HG02840 (cell line): ENCODE measurements around the gene NCAM1.

Experiments
- ATAC-seq: cut with Tn5 transposase; IDR thresholded peaks from one replicate; pipeline ENCODE4 v1.9.1; 2021; ENCODE audit warnings: mild to moderate bottlenecking, moderate library complexity, moderate number of reproducible peaks; ENCODE audit not compliant: unreplicated experiment, low FRiP score

NCAM1 gene

GRCh38 chr11:113161711-113162591 lies 200.7 kb downstream of the NCAM1 start:
- no peak for ATAC-seq

DNA sequence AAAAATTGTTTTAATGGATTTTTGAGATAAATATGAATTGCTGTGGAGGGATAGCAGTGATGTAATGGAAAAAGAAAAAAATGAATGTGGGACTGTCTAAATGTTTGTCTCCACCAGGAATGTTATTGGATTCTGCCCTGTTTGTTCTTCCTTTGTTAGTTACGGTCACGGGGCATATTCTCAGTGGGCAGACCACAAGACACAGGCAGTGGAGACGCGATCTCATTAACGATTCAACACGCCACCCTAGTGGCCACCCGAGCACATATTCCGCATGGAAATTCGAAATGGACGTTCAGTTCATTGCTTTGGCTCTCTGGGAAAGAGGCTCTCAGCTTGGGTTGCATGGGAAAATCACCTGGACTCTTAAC lies 201.4 kb downstream of the NCAM1 start:
- ATAC-seq = no peak

- ATAC-seq = no peak
These were observed 202.2 kb downstream of the NCAM1 start for GRCh38 chr11:113163291-113164030.

DNA sequence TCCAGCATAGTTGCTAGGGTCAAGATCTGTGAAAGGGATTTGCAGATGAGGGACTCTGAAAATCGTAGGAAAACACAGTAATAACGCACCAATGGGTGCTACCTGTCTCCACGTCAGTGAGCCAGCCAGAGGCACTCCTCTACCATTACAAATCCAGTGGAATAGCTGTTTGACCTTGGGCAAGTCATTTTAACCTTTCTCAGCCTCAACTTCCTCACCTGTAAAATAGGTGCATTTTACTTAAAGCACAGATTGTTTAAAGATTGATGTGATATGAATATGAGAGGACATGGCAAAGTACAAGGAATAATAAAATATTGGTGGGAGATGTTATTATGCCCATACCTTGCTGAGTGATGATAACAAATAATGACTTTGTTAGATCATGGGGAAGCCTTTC lies 205.1 kb downstream of the NCAM1 start:
- no peak for ATAC-seq

GRCh38 chr11:113167599-113167998 lies 206.4 kb downstream of the NCAM1 start:
- ATAC-seq = no peak

DNA sequence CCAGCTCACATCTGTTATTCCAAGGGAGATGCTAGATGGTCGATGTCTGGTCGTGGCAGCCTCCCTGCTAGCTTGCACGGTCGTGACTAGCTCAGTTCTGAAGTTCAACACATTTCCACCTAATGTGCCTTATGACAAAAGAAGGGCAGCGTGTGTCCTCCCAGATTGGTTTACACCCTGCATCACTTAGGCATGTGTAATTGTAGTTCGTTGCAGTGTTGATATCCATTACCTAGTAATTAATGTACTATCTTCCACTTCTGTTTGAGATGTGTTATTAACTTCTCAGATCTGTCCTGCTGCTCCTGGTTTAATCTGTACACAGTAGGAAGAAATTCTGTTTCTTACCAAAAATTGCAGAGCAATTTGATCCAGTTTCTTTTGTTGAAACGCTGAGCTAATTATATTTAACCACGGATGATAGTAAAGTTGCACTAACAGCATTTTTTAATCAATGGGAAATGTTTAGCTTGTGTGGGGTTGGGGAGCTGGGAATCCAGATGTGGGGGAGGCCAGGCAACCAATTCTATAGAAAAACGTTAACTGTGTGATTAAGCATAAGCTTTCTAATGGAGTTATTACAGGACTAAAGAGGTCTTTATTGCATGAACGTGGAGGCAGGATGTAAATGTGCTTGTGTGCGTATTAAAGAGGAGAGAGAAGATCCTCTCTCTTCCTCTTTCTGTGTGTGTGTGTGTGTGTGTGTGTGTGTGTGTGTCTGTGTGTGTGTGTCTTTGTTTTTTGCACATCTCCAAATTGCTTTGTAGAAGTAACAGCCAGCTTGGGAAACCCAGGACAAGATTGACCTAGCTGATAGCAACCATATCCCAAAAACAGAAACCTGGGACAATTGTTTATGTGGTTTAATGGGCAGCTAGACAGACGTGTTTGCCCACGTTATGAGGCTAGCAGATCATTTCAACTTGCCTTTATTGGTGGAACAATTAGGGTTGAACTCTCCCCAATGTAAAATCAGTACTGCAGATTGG lies 207.4 kb downstream of the NCAM1 start:
- no peak for ATAC-seq

DNA sequence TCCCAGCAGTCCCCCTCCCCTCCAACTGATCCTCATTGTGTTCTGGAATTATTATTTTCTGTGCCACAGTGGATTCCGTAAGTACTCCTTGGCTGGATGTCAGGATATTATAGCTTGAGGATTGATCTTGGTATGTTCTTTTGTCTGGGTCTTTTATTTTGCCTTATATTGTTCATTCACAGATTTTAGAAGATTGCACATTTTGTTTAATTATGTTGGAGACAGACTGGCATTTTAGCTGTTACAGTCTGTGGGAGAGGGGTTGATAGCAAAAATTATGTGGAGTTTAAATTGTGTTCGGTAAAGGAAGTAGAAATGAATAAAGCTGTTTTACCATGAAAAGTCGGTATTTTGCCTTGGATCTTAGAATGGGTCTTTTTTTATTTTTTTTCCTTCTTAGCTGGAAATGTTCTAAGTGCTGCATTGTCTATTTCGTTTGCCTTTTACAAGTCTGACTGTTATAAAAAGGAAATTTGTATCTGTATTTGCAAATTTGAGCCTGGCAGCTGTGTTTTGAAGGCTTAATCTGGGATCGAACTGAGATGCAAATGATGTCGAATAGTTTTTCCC lies 211.2 kb downstream of the NCAM1 start:
- ATAC-seq = no peak

DNA sequence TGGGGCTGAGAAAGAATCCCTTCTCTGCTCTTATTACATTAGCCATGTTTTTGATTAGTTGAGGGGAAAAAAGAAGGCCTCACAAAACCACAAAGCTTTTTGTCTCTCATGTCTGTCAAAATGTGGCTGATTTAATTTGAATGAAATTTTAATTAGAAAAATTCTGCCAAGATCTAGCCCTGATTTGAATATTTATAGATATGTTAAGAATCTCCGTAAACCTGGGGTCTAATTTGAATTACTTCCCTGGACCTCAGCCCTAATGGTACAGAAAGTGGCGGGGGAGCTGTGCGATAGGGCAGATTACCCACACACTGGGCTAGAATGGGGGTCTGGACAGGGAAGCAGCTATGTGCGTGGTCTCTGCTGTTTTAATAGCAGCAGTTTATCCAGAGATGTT lies 211.9 kb downstream of the NCAM1 start:
- ATAC-seq = no peak

- no peak for ATAC-seq
These were observed 213.7 kb downstream of the NCAM1 start for GRCh38 chr11:113174882-113175281.

DNA sequence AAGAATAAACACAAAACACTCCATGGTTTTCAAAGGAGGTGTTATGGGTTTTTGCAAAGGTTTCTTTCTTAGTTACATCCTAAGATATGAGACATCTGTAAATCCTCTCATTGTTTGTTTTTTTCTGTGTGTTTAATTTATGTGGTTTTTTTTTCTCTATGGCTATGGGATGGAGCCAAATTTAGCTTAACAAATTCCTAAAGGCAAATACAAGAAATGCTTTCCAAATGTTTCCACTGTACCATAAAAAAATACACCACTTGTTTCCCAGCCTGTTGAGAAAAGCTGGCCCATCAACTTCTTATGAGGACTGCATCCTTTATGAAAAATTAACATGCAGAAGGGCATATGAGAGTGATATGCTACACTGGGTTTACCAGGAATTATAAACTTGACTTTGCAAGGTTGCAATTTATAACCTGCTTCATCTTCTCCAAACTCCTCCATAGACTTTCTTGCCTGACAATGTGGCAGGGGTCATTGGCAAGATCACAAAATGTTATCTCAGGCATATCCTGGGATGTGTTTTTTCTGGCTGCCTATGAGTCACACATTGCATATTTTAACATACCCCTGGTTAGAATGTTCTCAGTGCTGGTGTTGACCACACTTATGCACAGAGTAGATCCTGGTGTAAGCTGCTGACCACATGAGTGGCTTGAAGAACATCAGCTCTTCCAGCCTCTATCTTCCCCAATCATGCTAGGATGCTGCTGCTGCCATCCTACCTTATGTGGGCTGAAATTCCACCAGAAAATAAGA lies 215.6 kb downstream of the NCAM1 start:
- ATAC-seq = no peak

DNA sequence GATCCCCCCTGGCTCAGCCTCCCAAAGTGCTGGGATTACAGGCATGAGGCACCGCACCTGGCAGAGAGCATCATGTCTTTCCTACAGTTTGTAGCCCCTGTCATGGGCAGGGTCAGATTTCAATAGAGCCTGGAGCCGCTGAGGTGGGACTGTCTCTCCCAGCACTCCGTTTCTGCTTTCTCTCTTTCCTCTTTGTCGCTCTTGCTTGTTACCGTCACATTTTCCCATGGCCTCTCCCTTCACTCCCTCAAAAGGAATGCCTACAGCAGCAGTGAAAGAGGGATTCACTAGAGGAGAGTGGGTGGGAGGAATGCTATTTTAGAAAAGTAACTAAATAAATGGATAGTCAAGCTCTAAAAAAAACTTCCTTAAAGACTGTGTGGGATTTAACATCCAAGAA lies 216.5 kb downstream of the NCAM1 start:
- ATAC-seq = no peak

DNA sequence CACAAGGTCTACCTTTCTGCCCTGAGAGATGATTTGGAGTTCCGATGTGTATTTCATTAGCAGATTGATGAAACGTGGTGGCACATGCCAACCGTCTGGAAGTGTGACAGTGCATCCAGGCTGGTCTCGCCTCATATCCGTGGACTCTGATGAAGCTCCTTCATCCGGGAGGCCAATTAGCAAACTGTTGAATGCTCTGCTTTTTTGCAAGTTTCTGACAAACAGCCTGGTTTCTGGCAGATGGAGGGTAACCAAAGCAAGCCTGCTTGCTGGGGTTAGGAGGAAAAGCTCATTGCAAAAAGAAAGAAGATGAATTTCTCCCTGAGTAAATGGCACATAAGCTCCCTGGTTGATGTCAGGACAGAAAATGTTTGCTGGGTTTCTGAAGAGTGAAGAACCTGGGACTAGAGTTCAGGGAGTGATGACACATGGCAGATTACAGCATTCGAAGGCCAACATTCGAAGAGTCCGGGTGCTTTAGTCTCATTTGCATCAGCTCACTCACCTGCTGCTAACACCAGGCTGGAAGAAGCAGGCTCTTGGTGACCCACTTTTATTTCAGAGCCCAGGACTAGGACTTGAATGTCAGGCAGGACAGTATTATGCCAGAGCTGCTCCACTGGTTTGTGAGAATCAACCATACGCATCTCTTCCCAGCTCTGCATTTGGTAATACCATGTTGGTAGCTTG lies 217.3 kb downstream of the NCAM1 start:
- no peak for ATAC-seq

DNA sequence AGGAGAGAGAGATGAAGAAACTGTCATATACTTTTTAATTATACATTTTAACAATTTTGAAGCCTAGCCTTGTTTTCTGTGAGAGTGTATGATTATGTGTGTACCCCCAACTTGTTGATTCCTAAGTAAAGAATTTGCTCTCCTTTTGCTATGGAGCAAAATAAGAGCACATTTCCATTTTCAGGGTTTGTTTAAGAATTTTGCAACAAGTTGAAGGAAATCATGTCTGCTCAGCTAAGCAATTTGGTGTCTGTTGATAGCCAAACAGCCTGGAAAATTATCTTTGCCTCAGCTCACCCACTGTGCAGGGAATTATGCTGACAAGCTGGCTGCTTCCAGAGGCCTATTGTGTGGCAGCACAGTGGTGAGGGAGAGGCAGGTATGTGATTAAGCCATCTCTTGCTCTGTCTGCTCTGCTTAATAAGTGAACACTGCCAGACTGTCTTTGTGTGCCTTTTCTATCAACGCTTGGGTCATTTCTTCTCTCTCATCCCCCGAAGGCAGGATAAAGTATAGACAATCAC lies 218.0 kb downstream of the NCAM1 start:
- no peak for ATAC-seq

DNA sequence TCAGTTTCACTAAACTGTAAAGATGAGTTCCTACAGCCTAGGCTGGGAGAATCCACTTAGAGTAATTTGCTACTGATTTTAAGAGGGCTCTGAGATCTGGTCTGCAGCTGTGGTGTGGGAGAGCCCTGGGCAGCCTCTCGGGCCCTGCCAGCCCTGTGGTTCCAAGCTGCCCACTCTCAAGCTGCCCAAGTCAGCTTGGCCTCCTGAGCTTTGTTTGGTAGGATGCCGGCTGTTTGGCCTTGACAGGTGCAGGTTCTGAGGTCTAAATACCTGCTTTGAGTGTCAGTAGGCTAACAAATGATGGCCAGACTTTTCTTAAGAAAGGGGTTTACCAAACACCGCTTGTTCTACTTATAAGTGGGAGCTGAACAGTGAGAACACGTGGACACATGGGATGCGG lies 219.9 kb downstream of the NCAM1 start:
- ATAC-seq = no peak

- ATAC-seq = no peak
These were observed 221.1 kb downstream of the NCAM1 start for GRCh38 chr11:113182288-113182687.

GRCh38 chr11:113184498-113184897 lies 223.3 kb downstream of the NCAM1 start:
- no peak for ATAC-seq

DNA sequence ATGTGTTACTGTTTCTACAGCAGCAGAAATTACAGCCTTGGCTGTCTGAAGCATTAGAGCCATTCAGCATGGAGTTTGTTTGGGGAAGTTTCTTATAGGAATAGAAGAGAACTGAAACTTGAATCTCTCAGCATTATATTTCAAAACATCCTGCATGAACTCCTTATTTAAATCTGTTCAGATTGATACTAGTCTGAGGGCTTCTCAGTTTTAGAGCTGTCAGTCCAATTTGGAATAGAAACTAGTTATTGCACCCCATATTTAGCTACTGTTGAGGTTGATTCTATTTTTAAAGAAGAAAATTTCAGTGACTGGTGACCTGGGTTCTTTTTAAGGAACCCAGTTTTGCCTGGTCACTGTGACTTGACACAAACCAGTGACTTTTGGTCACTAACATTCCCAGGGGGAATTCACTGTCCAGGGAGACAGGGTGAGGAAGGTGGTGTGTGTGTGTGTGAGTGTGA lies 227.2 kb downstream of the NCAM1 start:
- ATAC-seq = no peak

DNA sequence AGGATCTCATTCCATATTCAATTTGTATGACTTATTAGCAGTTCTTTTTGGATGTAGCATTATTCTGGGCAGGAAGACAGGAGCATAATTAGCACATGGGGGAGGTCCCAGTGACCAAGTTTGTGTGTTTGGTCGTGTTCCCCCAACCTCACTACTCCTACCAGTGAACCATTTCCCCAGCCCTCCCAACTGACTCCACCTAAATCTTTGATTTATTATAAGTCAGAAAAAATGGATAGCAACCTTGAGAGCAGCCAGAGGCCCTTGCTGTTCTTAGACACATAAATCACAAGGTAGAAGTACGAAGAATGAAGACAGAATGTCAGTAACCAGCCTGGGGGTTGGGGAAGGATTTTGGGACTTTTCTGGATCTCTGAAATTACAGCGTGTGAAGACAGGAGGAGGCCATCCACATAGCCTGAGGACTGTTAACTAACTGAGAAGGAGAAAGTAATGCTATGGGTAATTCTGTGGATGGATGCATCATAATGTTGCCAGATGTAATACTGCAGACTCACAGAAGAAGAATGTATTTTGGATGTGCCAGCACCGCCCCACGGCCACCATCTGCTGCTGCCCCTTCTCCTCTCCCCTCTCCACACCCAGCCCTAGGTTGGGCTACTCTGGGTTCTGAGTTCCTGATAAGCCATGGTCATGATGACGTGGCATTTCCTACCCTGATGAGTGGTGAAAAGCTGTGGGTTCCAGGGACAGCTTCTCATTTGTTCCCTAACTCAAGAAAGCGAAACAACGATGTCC lies 228.9 kb downstream of the NCAM1 start:
- no peak for ATAC-seq
